ENCODE results near the gene ATP8A2.

GRCh38 chr13:25869941-25870340 is 498.2 kb downstream of the ATP8A2 start:
- TF ChIP-seq CTCF (IDR thresholded peaks at IDR 0.05; ENCODE audit: insufficient read depth, low read depth, low read length) (no peak), EZH2 (IDR thresholded peaks at IDR 0.05; ENCODE audit: insufficient read depth, low read length) (no peak)

All from astrocyte (in vitro differentiated cells and primary cell).